Measurements from ENCODE around the gene GRIK4. TPM values are rescaled to one million over a fixed set of nuclear protein-coding genes. Genes with fewer than 3 reads are reported as not detected.

Gene GRIK4
- total RNA-seq, 1 experiment from 2014 or later = 3.3 TPM

- TF ChIP-seq JAZF1 (CRISPR knock-in tag; IDR thresholded peaks at IDR 0.05) = no peak
- TF ChIP-seq TEAD4 (CRISPR knock-in tag; IDR thresholded peaks at IDR 0.05) = no peak
Measured at GRCh38 chr11:120717042-120717441, 205.5 kb downstream of the GRIK4 start (continued).

- DNase-seq (ENCODE audit: low spot score) = no peak
- Mint-ChIP-seq H3K36me3 (no peaks in the 10 kb centered on the region), H3K4me3 (no peak overlapping the region), H3K27ac (no peak overlapping the region), H3K4me1 (peaks cover 51% of the 10 kb centered on the region), H3K9me3 (no peaks in the 10 kb centered on the region), H3K27me3 (ENCODE audit: low read depth) (no peaks in the 10 kb centered on the region; the same call in 1 of the 2 replicates)
- TF ChIP-seq ATF3 (CRISPR knock-in tag; conservative IDR thresholded peaks at IDR 0.05) = no peak
- no peak for TF ChIP-seq ATF2 (CRISPR knock-in tag; IDR thresholded peaks at IDR 0.05; ENCODE audit: borderline replicate concordance, low read depth)
- TF ChIP-seq ZNF396 (CRISPR knock-in tag; IDR thresholded peaks at IDR 0.05; ENCODE audit: borderline replicate concordance) = no peak
- no peak for TF ChIP-seq ZNF263 (CRISPR knock-in tag; IDR thresholded peaks at IDR 0.05; ENCODE audit: low read depth)
- no peak for TF ChIP-seq ZBTB21 (CRISPR knock-in tag; IDR thresholded peaks at IDR 0.05; ENCODE audit: borderline replicate concordance)
- TF ChIP-seq CREM (CRISPR knock-in tag; IDR thresholded peaks at IDR 0.05) = no peak
- ChIA-PET CTCF (interaction anchor here (1.1 to 2.3 kb wide), 3 partner anchors 21 to 36 kb away, joined by 3 to 13 read pairs (median 4); no protein-coding TSS in a partner anchor), POLR2A (no interaction called here)
- ATAC-seq = no peak
Measured at GRCh38 chr11:120717623-120718022, 206.1 kb downstream of the GRIK4 start.

GRCh38 chr11:120718171-120718570 lies 206.6 kb downstream of the GRIK4 start:
- ChIA-PET CTCF (interaction anchor here (1.1 to 2.3 kb wide), 4 partner anchors 21 to 211 kb away, joined by 3 to 13 read pairs (median 4); no protein-coding TSS in a partner anchor), POLR2A (no interaction called here)
- Mint-ChIP-seq H3K9me3 (no peaks in the 10 kb centered on the region), H3K27ac (no peak overlapping the region), H3K27me3 (ENCODE audit: low read depth) (no peaks in the 10 kb centered on the region; the same call in 1 of the 2 replicates), H3K36me3 (no peaks in the 10 kb centered on the region), H3K4me1 (peaks cover 55% of the 10 kb centered on the region), H3K4me3 (no peak overlapping the region)
- ATAC-seq = no peak
- no peak for DNase-seq (ENCODE audit: low spot score)
- no peak for TF ChIP-seq ZNF121 (CRISPR knock-in tag; IDR thresholded peaks at IDR 0.05)
- TF ChIP-seq JAZF1 (CRISPR knock-in tag; IDR thresholded peaks at IDR 0.05) = no peak
- no peak for TF ChIP-seq FOXK1 (CRISPR knock-in tag; IDR thresholded peaks at IDR 0.05)
- TF ChIP-seq E2F4 (CRISPR knock-in tag; IDR thresholded peaks at IDR 0.05; ENCODE audit: borderline replicate concordance, low read depth) = no peak
- TF ChIP-seq TEAD1 (CRISPR knock-in tag; IDR thresholded peaks at IDR 0.05) = no peak
- no peak for TF ChIP-seq ZNF281 (CRISPR knock-in tag; IDR thresholded peaks at IDR 0.05)
- TF ChIP-seq FOXP1 (CRISPR knock-in tag; IDR thresholded peaks at IDR 0.05; ENCODE audit: borderline replicate concordance) = no peak
- no peak for TF ChIP-seq ZNF232 (CRISPR knock-in tag; IDR thresholded peaks at IDR 0.05)
- TF ChIP-seq PREB (CRISPR knock-in tag; IDR thresholded peaks at IDR 0.05; ENCODE audit: borderline replicate concordance) = no peak
- TF ChIP-seq GABPB1 (CRISPR knock-in tag; IDR thresholded peaks at IDR 0.05) = no peak
- no peak for TF ChIP-seq KAT7 (CRISPR knock-in tag; IDR thresholded peaks at IDR 0.05; ENCODE audit: borderline replicate concordance)
- TF ChIP-seq TP53 (CRISPR knock-in tag; IDR thresholded peaks at IDR 0.05) = no peak
- no peak for TF ChIP-seq MYBL2 (CRISPR knock-in tag; IDR thresholded peaks at IDR 0.05)
- TF ChIP-seq ZNF512 (CRISPR knock-in tag; IDR thresholded peaks at IDR 0.05; ENCODE audit: borderline replicate concordance) = no peak
- TF ChIP-seq SMAD3 (CRISPR knock-in tag; IDR thresholded peaks at IDR 0.05; ENCODE audit: borderline replicate concordance) = no peak
- no peak for TF ChIP-seq STAT6 (CRISPR knock-in tag; conservative IDR thresholded peaks at IDR 0.05; ENCODE audit: low read depth)

All from WTC11 (cell line).